GM12878 (cell line): ENCODE data around the gene TAOK2. TPM values are rescaled to one million over a fixed set of nuclear protein-coding genes. Genes with fewer than 3 reads are reported as not detected.

Experiments used
- ATAC-seq: fragments of 200-7000 bp; cut with Tn5 transposase; 3 replicates; pipeline ENCODE4 v1.9.1; 2020; ENCODE audit warnings: mild to moderate bottlenecking, moderate library complexity
- BruUV-seq: library from RNA; stranded (reverse); fragments of 400-500 nt; replicated peaks from 2 replicates; lab custom pipeline; 2021; lab: Mats Ljungman, UMichigan
- CTCF ChIA-PET: fragments of 300-600 bp; sonication (Branson Sonifier 250); formaldehyde crosslinking; extraction: SDS; loops from one replicate; lab custom pipeline; 2021; ENCODE audit warnings: inconsistent platforms; lab: Yijun Ruan, JAX
- POLR2A ChIA-PET: fragments of 350-600 bp; formaldehyde crosslinking; extraction: SDS; loops from one replicate; lab custom pipeline; 2021; ENCODE audit warnings: inconsistent platforms; lab: Charles Lee
- RAD21 ChIA-PET: fragments of 300-600 bp; sonication (Branson Sonifier 250); formaldehyde crosslinking; loops from one replicate; lab custom pipeline; 2023; ENCODE audit warnings: antibody characterized with exemption; ENCODE audit not compliant: unreplicated experiment; lab: Charles Lee
- SMC1A ChIA-PET: fragments of 300-600 bp; sonication (Branson Sonifier 250); formaldehyde crosslinking; loops from one replicate; lab custom pipeline; 2023; ENCODE audit not compliant: unreplicated experiment, uncharacterized antibody; lab: Charles Lee
- DNase-seq: peaks from one replicate; pipeline ENCODE4 v3.0.0-alpha.2; 2011; ENCODE audit warnings: low read depth, low spot score
- FAIRE-seq: peaks from 3 replicates; lab custom pipeline; 2011; peaks lifted over from hg19 to GRCh38; lab: Jason Lieb, UNC
- H2AFZ ChIP-seq: 2 replicates; pipeline ENCODE4 v1.6.0; 2011; ENCODE audit warnings: low read depth, low read length, control low read depth; ENCODE audit not compliant: control insufficient read depth
- H3K27ac ChIP-seq: 2 replicates; pipeline ENCODE4 v1.5.1; 2011; ENCODE audit warnings: control low read depth; ENCODE audit not compliant: control insufficient read depth, insufficient read depth
- H3K27me3 ChIP-seq, 2 experiments: replicated peaks in 1 of 2; 2 replicates each; pipeline versions ENCODE4 v1.6.0 to v1.6.1; 2011; ENCODE audit warnings: low read length in 1 of 2; ENCODE audit not compliant: control insufficient read depth in 2 of 2, insufficient read depth in 2 of 2
- H3K36me3 ChIP-seq, 2 experiments: 2 replicates each; pipeline ENCODE4 v1.5.1; 2011; ENCODE audit warnings: low read length in 1 of 2; ENCODE audit not compliant: control insufficient read depth in 2 of 2, insufficient read depth in 2 of 2
- H3K4me1 ChIP-seq: 2 replicates; pipeline ENCODE4 v1.6.1; 2011; ENCODE audit warnings: mild to moderate bottlenecking, low read length, moderate library complexity, mixed read lengths; ENCODE audit not compliant: control insufficient read depth, insufficient read depth
- H3K4me2 ChIP-seq: 2 replicates; pipeline ENCODE4 v1.6.0; 2011; ENCODE audit warnings: control low read depth; ENCODE audit not compliant: control insufficient read depth, insufficient read depth
- H3K4me3 ChIP-seq: fragments of 200-600 bp; sonication (generic); 2 replicates; pipeline ENCODE4 v1.5.1; 2016
- H3K79me2 ChIP-seq: 2 replicates; pipeline ENCODE4 v1.6.0; 2011; ENCODE audit warnings: low read length; ENCODE audit not compliant: control insufficient read depth, insufficient read depth
- H3K9ac ChIP-seq: 2 replicates; pipeline ENCODE4 v1.8.0; 2011; ENCODE audit warnings: low read length, control low read depth, mixed read lengths; ENCODE audit not compliant: control insufficient read depth, insufficient read depth
- H3K9me3 ChIP-seq: replicated peaks from 3 replicates; pipeline ENCODE4 v1.5.1; 2011; ENCODE audit warnings: mild to moderate bottlenecking, low read length; ENCODE audit not compliant: control insufficient read depth, insufficient read depth
- H4K20me1 ChIP-seq: 2 replicates; pipeline ENCODE4 v1.6.0; 2011; ENCODE audit not compliant: control insufficient read depth, insufficient read depth
- CBFB ChIP-seq: IDR thresholded peaks from 2 replicates; pipeline ENCODE4 v1.6.1; 2016; ENCODE audit warnings: antibody characterized with exemption, low read depth
- E2F8 ChIP-seq: fragments of 450-650 bp; IDR thresholded peaks from 2 replicates; pipeline ENCODE4 v1.6.1; 2018; ENCODE audit warnings: mild to moderate bottlenecking, low read depth, moderate library complexity; ENCODE audit not compliant: partially characterized antibody
- EZH2 ChIP-seq: IDR thresholded peaks from 2 replicates; pipeline ENCODE4 v1.6.1; 2012; ENCODE audit warnings: low read depth, mild to moderate bottlenecking, control low read depth, inconsistent platforms, low read length, borderline replicate concordance; ENCODE audit not compliant: control insufficient read depth
- FOS ChIP-seq: IDR thresholded peaks from 3 replicates; pipeline ENCODE4 v1.6.1; 2011; ENCODE audit warnings: borderline replicate concordance; ENCODE audit not compliant: insufficient read length; ENCODE audit errors: extremely low read depth
- HDAC6 ChIP-seq: fragments of 200-600 bp; sonication (generic); IDR thresholded peaks from one replicate; pipeline ENCODE4 v1.8.0; 2017; ENCODE audit warnings: antibody characterized with exemption; ENCODE audit not compliant: unreplicated experiment
- JUND ChIP-seq: IDR thresholded peaks from 2 replicates; pipeline ENCODE4 v1.6.1; 2012; ENCODE audit warnings: low read depth, mild to moderate bottlenecking, low read length, improper control_type of control experiment, moderate library complexity
- PRDM15 ChIP-seq: fragments of 450-650 bp; formaldehyde crosslinking; IDR thresholded peaks from 2 replicates; pipeline ENCODE4 v1.4.0; 2020; ENCODE audit warnings: mild to moderate bottlenecking, moderate library complexity
- SMAD1 ChIP-seq: fragments of 450-650 bp; IDR thresholded peaks from 2 replicates; pipeline ENCODE4 v1.6.1; 2018; ENCODE audit warnings: mild to moderate bottlenecking, low read depth; ENCODE audit not compliant: partially characterized antibody
- ZBTB11 ChIP-seq: fragments of 450-650 bp; formaldehyde crosslinking; IDR thresholded peaks from 2 replicates; pipeline ENCODE4 v1.5.0; 2022; ENCODE audit warnings: mild to moderate bottlenecking, missing genetic modification characterization
- WGBS: methylation state at CpG from one replicate; pipeline ENCODE4 v1.1.6; 2016; ENCODE audit warnings: low lambda C conversion rate; ENCODE audit not compliant: insufficient replicate concordance, insufficient coverage; ENCODE audit errors: missing lambda C conversion rate; 5-methylcytosine and 5-hydroxymethylcytosine counted together
- in situ Hi-C: fragments of 300-500 bp; cut with MboI; formaldehyde crosslinking; loops from 9 replicates; pipeline ENCODE4 v1.14.3; 2018; ENCODE audit warnings: mixed read lengths
- intact Hi-C: fragments of 100-400 bp; cut with micrococcal nuclease; formaldehyde crosslinking; loops from one replicate; pipeline ENCODE4 v1.14.2; 2022; ENCODE audit not compliant: unreplicated experiment
- polyA plus RNA-seq, 11 experiments: library from polyadenylated mRNA; depleted of rRNA in 4 of 11; unstranded in 6 of 11; stranded (reverse) in 5 of 11; fragments of >200 nt; fragmentation: Nextera tagmentation in 4 of 11; fragmentation: Illumina TruSeq in 1 of 11; extraction: Ambion mirVana in 4 of 11; extraction: Trizol in 1 of 11; gene quantifications; 1 replicate in 1 of 11; 2 replicates in 10 of 11; pipeline versions ENCODE4 v1.2.1 to v1.2.3, GENCODE V29; 2011 to 2016; ENCODE audit warnings: inconsistent platforms in 2 of 11, missing spikeins in 2 of 11, low read depth in 1 of 11
- total RNA-seq, 4 experiments: library from RNA; depleted of rRNA in 3 of 4; stranded (reverse); fragments of >200 nt in 3 of 4; fragmentation: Illumina TruSeq in 1 of 4; extraction: Trizol in 1 of 4; gene quantifications; 2 replicates each; pipeline versions ENCODE4 v1.2.1 to v1.2.3, GENCODE V29; 2013 to 2021
- TF ChIP-seq, protein P1 (sequence below): IDR thresholded peaks from 2 replicates; pipeline ENCODE4 v1.6.1; 2012; ENCODE audit warnings: low read depth, low read length, improper control_type of control experiment

Gene TAOK2
- total and polyA plus RNA-seq, 10 of the 15 experiments (the other 5 are each of a cell fraction or from before 2014, with no cell fraction given), result 0.14 to 40.2 (median 11.6) TPM

DNA sequence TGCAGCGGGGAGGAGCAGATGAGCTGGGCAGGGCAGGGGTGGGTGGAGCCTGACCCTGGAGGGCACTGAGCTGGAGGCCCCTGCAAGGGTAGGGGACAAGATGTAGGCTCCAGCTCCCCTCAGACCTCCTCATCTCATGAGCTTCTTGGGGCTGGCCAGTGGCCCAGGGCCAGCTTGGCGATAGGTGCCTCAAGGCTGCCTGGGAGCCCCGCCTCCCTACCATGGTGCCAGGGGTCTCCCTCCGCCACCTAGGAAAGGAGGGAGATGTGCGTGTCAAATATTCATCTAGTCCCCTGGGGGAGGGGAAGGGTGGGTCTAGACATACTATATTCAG is 17.9 kb downstream of the TAOK2 start (continued):
- TF ChIP-seq FOS (no peak), E2F8 (no peak), HDAC6 (no peak)

DNA sequence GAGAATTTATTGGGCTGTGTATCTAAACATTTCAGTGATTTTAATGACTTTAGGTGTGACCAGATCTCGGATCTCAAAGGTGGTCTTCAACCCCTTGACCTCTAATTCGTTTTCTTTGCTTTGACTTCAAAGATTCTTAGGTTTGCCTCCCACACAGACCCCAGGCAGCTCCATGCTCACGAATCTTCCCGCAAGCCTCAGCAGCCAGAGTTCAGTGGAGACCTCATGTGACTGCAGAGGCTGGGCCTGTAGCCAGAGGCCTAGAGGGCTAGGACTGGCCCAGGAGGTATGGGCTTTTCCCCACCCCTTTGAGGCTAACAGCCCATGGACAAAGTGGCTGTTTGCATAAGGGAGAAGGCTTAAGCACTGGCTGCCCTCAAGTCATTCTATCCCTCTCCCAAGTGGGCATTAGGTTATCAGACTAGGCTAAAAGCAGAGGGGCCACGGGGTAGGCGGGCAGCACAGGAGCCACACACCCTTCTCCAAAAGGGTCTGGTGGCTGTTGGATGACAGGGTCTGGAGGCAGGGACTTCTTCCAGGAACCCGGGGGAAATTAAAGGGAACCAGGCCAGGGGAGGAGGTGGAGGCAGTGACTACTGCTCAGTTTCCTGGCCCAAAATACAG is 18.8 kb downstream of the TAOK2 start:
- CTCF ChIA-PET, result interaction anchor here (1.7 kb wide), 1 partner anchor 17 kb away, joined by 4 read pairs; no protein-coding TSS in a partner anchor
- Histone ChIP-seq H3K9me3 (no peaks in the 10 kb centered on the region), H3K4me3 (no peak overlapping the region), H3K27me3 (no peaks in the 10 kb centered on the region), H3K4me2 (no peak overlapping the region), H3K27ac (no peak overlapping the region), H2AFZ (no peak overlapping the region), H3K36me3 (peaks cover 3 to 22% of the 10 kb centered on the region in 2 experiments; a peak in 3 of 4 replicates), H4K20me1 (no peaks in the 10 kb centered on the region), H3K9ac (no peak overlapping the region), H3K4me1 (peaks cover 9% of the 10 kb centered on the region), H3K79me2 (peaks cover 19% of the 10 kb centered on the region)
- in situ Hi-C loops (no loop called here), intact Hi-C loops (no loop called here)
- no peak for DNase-seq
- 86% methylated on average over 7 of the region's 7 CpGs for WGBS
- SMC1A ChIA-PET, result no interaction called here
- RAD21 ChIA-PET, result no interaction called here
- POLR2A ChIA-PET, result interaction anchor here (0.5 to 2.1 kb wide), 3 partner anchors 17 to 69 kb away, joined by 3 to 8 read pairs (median 3); no protein-coding TSS in a partner anchor
- BruUV-seq, result no TSS peak
- FAIRE-seq, result no peak
- no peak for ATAC-seq
- no peak for TF ChIP-seq CBFB
- TF ChIP-seq PRDM15 (CRISPR knock-in tag), result no peak
- TF ChIP-seq EZH2, result no peak
- TF ChIP-seq, protein P1, sequence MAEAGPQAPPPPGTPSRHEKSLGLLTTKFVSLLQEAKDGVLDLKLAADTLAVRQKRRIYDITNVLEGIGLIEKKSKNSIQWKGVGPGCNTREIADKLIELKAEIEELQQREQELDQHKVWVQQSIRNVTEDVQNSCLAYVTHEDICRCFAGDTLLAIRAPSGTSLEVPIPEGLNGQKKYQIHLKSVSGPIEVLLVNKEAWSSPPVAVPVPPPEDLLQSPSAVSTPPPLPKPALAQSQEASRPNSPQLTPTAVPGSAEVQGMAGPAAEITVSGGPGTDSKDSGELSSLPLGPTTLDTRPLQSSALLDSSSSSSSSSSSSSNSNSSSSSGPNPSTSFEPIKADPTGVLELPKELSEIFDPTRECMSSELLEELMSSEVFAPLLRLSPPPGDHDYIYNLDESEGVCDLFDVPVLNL, result no peak
- no peak for TF ChIP-seq JUND
- no peak for TF ChIP-seq SMAD1
- TF ChIP-seq ZBTB11 (CRISPR knock-in tag), result no peak
